Cerebellar nuclear complex (tissue), 1 donor: ENCODE measurements around the gene RNF41.
"Not testable (repeated sequence)": the region's sequence is repeated elsewhere in the genome, so short reads cannot be mapped to it uniquely, and the experiment has no call there.

Source experiments
- DNase-seq, 2 experiments: peaks; one replicate each; lab custom pipeline; 2025; lab: John Stamatoyannopoulos, UW

RNF41 gene

GRCh38 chr12:56165369-56165768 is 56.4 kb downstream of the RNF41 start:
- DNase-seq, result no peak

DNA sequence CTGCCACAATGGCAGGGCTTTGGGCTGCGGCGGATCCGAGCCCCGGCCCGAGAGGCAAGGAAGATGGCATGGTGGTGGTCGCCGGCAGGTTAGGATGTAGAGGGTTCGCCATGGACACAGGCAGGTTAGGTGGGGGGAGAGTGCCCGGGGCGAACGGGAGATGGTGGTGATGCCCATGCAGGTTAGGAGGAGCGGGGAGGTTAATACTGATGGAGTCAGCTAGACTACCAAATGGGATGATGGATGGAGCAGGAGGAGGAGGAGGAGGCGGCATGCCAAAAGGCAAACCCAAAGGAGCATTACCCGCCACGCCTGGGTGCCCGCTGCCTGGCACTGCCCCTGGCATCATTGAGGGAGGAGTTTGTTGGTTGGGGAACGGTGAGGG is 57.4 kb downstream of the RNF41 start:
- DNase-seq, result no peak

DNA sequence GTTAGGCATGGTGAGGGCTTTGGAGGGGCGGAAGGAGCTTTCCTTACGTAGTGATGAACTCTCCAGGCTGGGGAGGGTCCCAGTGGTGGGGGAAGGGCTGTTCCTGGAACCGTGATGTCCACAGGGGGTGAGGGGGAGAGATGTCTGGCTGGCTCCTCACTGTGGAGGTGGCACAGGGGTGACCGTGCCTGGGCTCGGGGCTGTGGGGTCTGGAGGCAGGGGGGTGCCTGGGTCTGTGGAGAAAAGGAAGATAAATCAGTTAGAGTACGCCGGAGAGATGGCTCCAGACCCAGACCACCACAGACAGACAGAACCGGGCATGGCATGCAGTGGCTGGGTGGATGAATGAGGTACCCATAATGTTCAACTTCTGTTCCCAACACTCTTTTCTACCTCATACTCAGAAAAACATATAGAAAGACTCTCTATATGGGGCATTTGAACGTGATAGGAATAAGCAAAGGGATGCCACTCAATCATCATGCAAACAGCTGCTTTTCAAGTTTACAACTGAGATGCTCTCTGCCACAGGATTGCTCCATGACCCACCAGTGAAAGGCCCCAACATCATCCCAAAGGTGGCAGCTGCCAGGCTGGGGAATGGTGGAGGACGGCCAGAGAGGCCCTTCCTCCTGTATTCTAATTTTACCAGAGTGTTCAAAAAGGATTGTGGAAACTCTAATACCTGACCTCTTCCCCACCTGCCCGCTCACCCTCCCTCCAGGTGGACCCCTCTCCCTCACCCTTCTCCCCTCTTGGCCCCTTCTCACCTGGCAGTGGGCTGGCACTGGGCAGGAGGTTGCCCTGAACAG is 58.0 kb downstream of the RNF41 start:
- DNase-seq, result no peak

- no peak for DNase-seq
Observed at GRCh38 chr12:56162468-56163290, 59.0 kb downstream of the RNF41 start.

- DNase-seq, result no peak
Observed at GRCh38 chr12:56161690-56162351, 59.9 kb downstream of the RNF41 start.

DNA sequence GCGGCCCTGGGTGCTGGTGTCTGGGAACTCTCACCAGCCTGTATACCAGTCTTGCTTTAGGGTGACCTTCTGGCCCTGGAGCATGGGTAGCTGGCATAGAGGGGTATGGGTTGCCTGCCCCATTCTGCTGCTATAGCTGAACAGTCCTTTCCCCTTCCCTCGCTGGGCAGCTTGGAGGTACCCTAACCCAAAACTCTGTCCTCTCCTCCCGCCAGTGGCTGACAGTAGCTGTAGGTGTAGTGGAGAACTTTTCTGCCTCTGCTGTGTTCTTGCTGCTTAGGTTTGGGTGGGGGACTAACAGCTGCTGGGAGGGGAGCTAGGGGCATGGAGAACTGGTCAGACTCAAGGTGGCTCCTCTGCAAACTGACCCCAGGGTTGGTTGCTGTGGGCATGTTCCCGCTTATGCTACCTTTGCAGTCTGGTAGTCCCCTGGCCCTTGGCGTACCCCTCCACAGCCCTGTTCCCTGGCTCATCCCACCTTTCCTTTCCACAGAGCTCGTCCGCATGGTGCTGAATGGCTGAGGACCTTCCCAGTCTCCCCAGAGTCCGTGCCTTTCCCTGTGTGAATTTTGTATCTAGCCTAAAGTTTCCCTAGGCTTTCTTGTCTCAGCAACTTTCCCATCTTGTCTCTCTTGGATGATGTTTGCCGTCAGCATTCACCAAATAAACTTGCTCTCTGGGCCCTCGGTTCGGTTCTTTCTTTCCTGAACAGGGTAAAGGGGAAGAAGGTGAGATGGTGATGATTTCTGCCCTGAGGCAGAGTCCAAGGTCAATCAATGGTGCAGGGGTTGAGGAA is 60.6 kb downstream of the RNF41 start:
- no peak for DNase-seq

DNA sequence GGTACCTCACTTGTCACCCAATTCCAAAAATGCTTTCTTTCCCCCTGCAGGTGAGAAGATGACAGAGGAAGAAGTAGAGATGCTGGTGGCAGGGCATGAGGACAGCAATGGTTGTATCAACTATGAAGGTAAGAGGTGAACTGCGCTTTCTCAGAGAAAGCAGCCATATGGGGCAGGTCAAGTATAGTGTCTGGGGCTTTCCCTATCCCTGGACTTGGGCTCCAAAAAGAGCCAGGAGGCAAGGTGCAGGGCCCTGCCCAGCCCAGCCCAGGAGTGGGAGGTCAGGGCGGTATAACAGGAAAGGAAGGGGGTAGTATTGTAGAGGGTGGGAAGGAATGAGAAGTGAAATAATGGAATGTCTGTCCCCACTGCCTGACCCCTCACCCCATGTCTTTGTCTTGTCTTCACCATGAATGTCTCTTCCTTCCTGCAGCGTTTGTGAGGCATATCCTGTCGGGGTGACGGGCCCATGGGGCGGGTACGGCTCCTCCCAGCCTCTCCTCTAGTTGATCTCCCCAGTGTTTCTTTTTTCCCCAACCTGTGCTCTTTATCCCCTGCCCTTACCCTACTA is 61.4 kb downstream of the RNF41 start:
- no peak for DNase-seq

DNA sequence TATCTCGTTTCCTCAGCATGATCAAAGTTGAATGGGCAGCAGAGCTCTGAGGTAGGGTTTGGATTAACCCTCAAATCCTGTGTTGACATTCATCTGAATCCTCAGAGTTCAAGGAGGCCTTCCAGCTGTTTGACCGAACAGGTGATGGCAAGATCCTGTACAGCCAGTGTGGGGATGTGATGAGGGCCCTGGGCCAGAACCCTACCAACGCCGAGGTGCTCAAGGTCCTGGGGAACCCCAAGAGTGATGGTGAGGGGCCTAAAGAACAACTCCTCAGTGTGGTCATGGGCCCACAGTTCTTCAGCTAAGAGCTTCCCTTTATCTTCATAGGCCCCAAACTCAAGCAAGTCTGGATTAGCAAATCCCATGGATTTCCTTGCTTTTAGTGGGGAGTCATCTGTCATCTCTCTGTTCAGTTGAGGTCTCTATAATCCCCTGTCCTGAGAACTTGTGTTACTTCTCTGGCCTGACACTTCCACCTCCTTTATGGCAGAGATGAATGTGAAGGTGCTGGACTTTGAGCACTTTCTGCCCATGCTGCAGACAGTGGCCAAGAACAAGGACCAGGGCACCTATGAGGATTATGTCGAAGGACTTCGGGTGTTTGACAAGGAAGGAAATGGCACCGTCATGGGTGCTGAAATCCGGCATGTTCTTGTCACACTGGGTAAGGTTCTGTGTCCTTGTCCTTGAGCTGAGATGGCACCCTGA is 62.1 kb downstream of the RNF41 start:
- DNase-seq, result no peak

GRCh38 chr12:56158926-56159461 is 62.7 kb downstream of the RNF41 start:
- DNase-seq, result no peak

GRCh38 chr12:56158029-56158925 is 63.4 kb downstream of the RNF41 start, which contains the start of gene MYL6:
TSS of gene MYL6 (plus strand) at chr12:56158359. CDS start at chr12:56158402, 43 bp downstream.
- peak; percentile 89 to 91 for DNase-seq

GRCh38 chr12:56157201-56158028 is 64.3 kb downstream of the RNF41 start:
- DNase-seq, result peak in 1 of 2 experiments; percentile 58

DNA sequence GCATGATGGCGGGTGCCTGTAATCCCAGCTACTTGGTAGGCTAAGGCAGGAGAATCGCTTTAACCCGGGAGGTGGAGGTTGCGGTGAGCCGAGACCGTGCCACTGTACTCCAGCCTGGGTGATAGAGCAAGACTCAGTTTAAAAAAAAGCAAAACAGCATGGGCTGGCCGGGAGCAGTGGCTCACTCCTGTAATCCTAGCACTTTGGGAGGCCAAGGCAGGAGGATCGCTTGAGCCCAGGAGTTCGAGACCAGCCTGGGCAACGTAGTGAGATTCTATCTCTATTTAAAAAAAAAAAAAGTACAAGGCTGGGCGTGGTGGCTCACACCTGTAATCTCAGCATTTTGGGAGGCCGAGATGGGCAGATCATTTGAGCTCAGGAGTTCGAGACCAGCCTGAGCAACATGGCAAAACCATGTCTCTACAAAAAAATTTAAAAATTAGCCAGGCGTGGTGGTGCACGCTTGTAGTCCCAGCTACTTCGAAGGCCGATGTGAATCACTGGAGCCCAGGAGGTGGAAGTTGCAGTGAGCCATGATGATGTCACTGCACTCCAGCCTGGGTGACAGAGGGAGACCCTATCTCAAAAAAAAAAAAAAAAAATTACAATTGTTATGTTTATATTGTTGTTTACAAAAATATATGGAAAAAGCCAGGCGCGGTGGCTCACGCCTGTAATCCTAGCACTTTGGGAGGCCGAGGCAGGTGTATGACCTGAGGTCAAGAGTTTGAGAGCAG is 65.1 kb downstream of the RNF41 start:
- not testable (repeated sequence) for DNase-seq

GRCh38 chr12:56155256-56155845 is 66.4 kb downstream of the RNF41 start:
- DNase-seq, result no peak

- no peak for DNase-seq
Observed at GRCh38 chr12:56154818-56155217, 66.9 kb downstream of the RNF41 start.

- DNase-seq, result no peak
Observed at GRCh38 chr12:56154246-56154771, 67.4 kb downstream of the RNF41 start.

DNA sequence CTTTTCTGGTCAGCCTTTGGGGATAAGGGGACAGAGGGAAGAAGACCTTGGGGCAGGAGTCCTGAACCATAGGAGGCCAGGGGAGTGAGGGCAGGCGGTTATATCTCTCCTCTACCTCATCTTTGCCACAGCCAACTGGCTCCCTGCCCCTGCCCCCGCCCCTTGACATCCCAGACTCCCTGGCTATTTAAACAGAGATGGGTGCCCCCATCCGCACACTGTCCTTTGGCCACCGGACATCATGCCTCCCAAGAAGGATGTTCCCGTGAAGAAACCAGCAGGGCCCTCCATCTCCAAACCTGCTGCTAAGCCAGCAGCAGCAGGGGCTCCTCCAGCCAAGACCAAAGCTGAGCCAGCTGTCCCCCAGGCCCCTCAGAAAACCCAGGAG is 68.0 kb downstream of the RNF41 start:
- DNase-seq, result no peak
